Brain microvascular endothelial cell (primary cell): Measurements from ENCODE around the gene ZNF773.
"Not testable (repeated sequence)": the region's sequence is repeated elsewhere in the genome, so short reads cannot be mapped to it uniquely, and the experiment has no call there.

Experiments
- DNase-seq: peaks from one replicate; pipeline ENCODE4 v3.0.0-alpha.2; 2020
- H3K27ac ChIP-seq: fragments of 250-450 bp; sonication (Bioruptor Pico); 2 replicates; pipeline ENCODE4 v1.5.1; 2020; ENCODE audit warnings: mild to moderate bottlenecking, moderate library complexity
- H3K27me3 ChIP-seq: fragments of 250-450 bp; sonication (Bioruptor Pico); replicated peaks from 2 replicates; pipeline ENCODE4 v1.5.1; 2020; ENCODE audit warnings: mild to moderate bottlenecking
- H3K36me3 ChIP-seq: fragments of 250-450 bp; sonication (Bioruptor Pico); replicated peaks from 2 replicates; pipeline ENCODE4 v1.5.1; 2020; ENCODE audit warnings: mild to moderate bottlenecking
- H3K4me3 ChIP-seq: 2 replicates; pipeline ENCODE4 v1.5.1; 2011; ENCODE audit warnings: low read depth, mild to moderate bottlenecking, control low read depth, low read length, moderate library complexity
- CTCF ChIP-seq: IDR thresholded peaks from 2 replicates; pipeline ENCODE4 v1.5.1; 2011; ENCODE audit warnings: low read depth, mild to moderate bottlenecking, moderate library complexity, low read length, control low read depth, inconsistent platforms; ENCODE audit errors: missing control alignments
- in situ Hi-C: cut with HindIII; loops from 2 replicates; pipeline ENCODE4 v1.10.0; 2017; ENCODE audit warnings: low sequenced_read_pairs, low pct_ligation_motif_present

ZNF773 gene

GRCh38 chr19:57487477-57488298 is 12.1 kb upstream of the ZNF773 start, which contains the start of gene ZNF419:
Gene ZNF419, plus strand, starts transcription at chr19:57487750. Its CDS starts 201 bp downstream, at chr19:57487951.
- peak; percentile 16 for TF ChIP-seq CTCF
- Histone ChIP-seq H3K4me3 (peak within 1 kb of the TSS; percentile 89), H3K27ac (peak within 1 kb of the TSS; percentile 73), H3K36me3 (peaks cover 14% of the 10 kb centered on the region)
- H3K27me3 ChIP-seq, in situ Hi-C loops: not testable (repeated sequence)
- DNase-seq = peak; percentile 84

- DNase-seq, H3K27ac ChIP-seq, in situ Hi-C loops, H3K27me3 ChIP-seq: not testable (repeated sequence)
- peaks cover 19% of the 10 kb centered on the region for H3K36me3 ChIP-seq
- H3K4me3 ChIP-seq = peak overlapping the region; percentile 31
Measured at GRCh38 chr19:57488299-57488644, 11.5 kb upstream of the ZNF773 start.

GRCh38 chr19:57499332-57499679 is 432 bp upstream of the ZNF773 start:
- H3K36me3 ChIP-seq, H3K27ac ChIP-seq, H3K27me3 ChIP-seq, H3K4me3 ChIP-seq, DNase-seq, in situ Hi-C loops: not testable (repeated sequence)

- H3K36me3 ChIP-seq, H3K27ac ChIP-seq, H3K27me3 ChIP-seq, in situ Hi-C loops: not testable (repeated sequence)
- peak; percentile 25 for DNase-seq
- H3K4me3 ChIP-seq = peak overlapping the region; percentile 24
Measured at GRCh38 chr19:57500400-57500799, 662 bp downstream of the ZNF773 start.

- no peak for TF ChIP-seq CTCF
- Histone ChIP-seq H3K27me3 (no peaks in the 10 kb centered on the region), H3K4me3 (no peak overlapping the region), H3K36me3 (peaks cover 29% of the 10 kb centered on the region), H3K27ac (no peak overlapping the region)
- in situ Hi-C loops = no loop called here
- no peak for DNase-seq
Measured at GRCh38 chr19:57506163-57506562, 6.4 kb downstream of the ZNF773 start.

GRCh38 chr19:57511484-57511883 is 11.7 kb downstream of the ZNF773 start:
- H3K4me3 ChIP-seq = no peak overlapping the region
- H3K36me3 ChIP-seq = peaks cover 12% of the 10 kb centered on the region
- H3K27me3 ChIP-seq = no peaks in the 10 kb centered on the region
- in situ Hi-C loops = no loop called here
- TF ChIP-seq CTCF = no peak
- no peak overlapping the region for H3K27ac ChIP-seq
- no peak for DNase-seq

- Histone ChIP-seq H3K36me3 (no peaks in the 10 kb centered on the region), H3K27ac (no peak overlapping the region), H3K27me3 (no peaks in the 10 kb centered on the region), H3K4me3 (no peak overlapping the region)
- no peak for DNase-seq
- TF ChIP-seq CTCF = no peak
- in situ Hi-C loops = no loop called here
Measured at GRCh38 chr19:57512845-57513244, 13.1 kb downstream of the ZNF773 start.
